Thoracic aorta (tissue), 2 donors: ENCODE results near the gene FAAP20. TPM values are rescaled to one million over a fixed set of nuclear protein-coding genes. Genes with fewer than 3 reads are reported as not detected.

Experiments used
- ATAC-seq: fragments of 150-250 bp; one replicate; pipeline ENCODE4 v1.8.0; 2017; ENCODE audit warnings: low read depth; ENCODE audit not compliant: insufficient number of reproducible peaks, low FRiP score
- DNase-seq: peaks from one replicate; pipeline ENCODE4 v3.0.0-alpha.2; 2020; ENCODE audit warnings: low spot score
- H3K27ac ChIP-seq, 2 donors: fragments of 200-600 bp; sonication (generic); 1 replicate in 1 of 2; 2 replicates in 1 of 2; pipeline ENCODE4 v1.5.1; 2016; ENCODE audit warnings: mild to moderate bottlenecking in 2 of 2, moderate library complexity in 2 of 2
- H3K27me3 ChIP-seq: fragments of 200-600 bp; sonication (generic); replicated peaks from 2 replicates; pipeline ENCODE4 v1.6.0; 2016; ENCODE audit warnings: mild to moderate bottlenecking; ENCODE audit not compliant: insufficient read depth
- H3K36me3 ChIP-seq: fragments of 200-600 bp; sonication (generic); one replicate; pipeline ENCODE4 v1.5.1; 2016
- H3K4me1 ChIP-seq, 2 donors: fragments of 200-600 bp; sonication (generic); 1 replicate in 1 of 2; 2 replicates in 1 of 2; pipeline versions ENCODE4 v1.5.1 to v1.6.0; 2016; ENCODE audit warnings: low read depth in 2 of 2, mild to moderate bottlenecking in 1 of 2; ENCODE audit not compliant: control insufficient read depth in 1 of 2
- H3K4me3 ChIP-seq: fragments of 200-600 bp; sonication (generic); 2 replicates; pipeline ENCODE4 v1.5.1; 2016; ENCODE audit warnings: mild to moderate bottlenecking
- H3K9me3 ChIP-seq: fragments of 200-600 bp; sonication (generic); 2 replicates; pipeline ENCODE4 v1.5.1; 2016
- CTCF ChIP-seq: fragments of 200-600 bp; sonication (generic); IDR thresholded peaks from one replicate; pipeline ENCODE4 v1.5.1; 2019; ENCODE audit warnings: antibody characterized with exemption
- total RNA-seq, 2 donors: library from RNA; depleted of rRNA; stranded (reverse); fragments of >200 nt; gene quantifications; one replicate each; pipeline versions ENCODE4 v1.1.0 to v1.2.3, GENCODE V29; 2016

Gene FAAP20
- total RNA-seq, 2 donors from 2014 or later = 29.1 to 52.6 TPM

- DNase-seq (no peak), ATAC-seq (no peak)
- Histone ChIP-seq H3K9me3 (no peaks in the 10 kb centered on the region), H3K4me3 (peak overlapping the region; percentile 84), H3K27me3 (no peaks in the 10 kb centered on the region), H3K27ac (peak overlapping the region; percentile 88 to 89), H3K36me3 (no peaks in the 10 kb centered on the region), H3K4me1 (peaks cover 19 to 31% of the 10 kb centered on the region in 2 donors)
- TF ChIP-seq CTCF = peak; percentile 17
Observed at GRCh38 chr1:2229037-2229864, 34.7 kb upstream of the FAAP20 start.

- ATAC-seq (no peak), DNase-seq (no peak)
- peak overlapping the region; percentile 84 for H3K4me3 ChIP-seq
- H3K27me3 ChIP-seq = no peaks in the 10 kb centered on the region
- no peaks in the 10 kb centered on the region for H3K36me3 ChIP-seq
- peak overlapping the region; percentile 88 to 89 for H3K27ac ChIP-seq
- H3K9me3 ChIP-seq = no peaks in the 10 kb centered on the region
- peaks cover 13 to 25% of the 10 kb centered on the region in 2 donors for H3K4me1 ChIP-seq
- no peak for TF ChIP-seq CTCF
Observed at GRCh38 chr1:2228694-2229036, 34.1 kb upstream of the FAAP20 start.

- no peaks in the 10 kb centered on the region for H3K36me3 ChIP-seq
- ATAC-seq = no peak
Observed at GRCh38 chr1:2228157-2228594, 33.6 kb upstream of the FAAP20 start, which contains the start of gene SKI. SKI (plus strand) TSS chr1:2228319; CDS start chr1:2228767, 448 bp downstream.

GRCh38 chr1:2227346-2228156 lies 33.0 kb upstream of the FAAP20 start:
- H3K4me3 ChIP-seq = peak overlapping the region; percentile 86
- DNase-seq (peak; percentile 75), ATAC-seq (peak; percentile 83)
- H3K27me3 ChIP-seq = no peaks in the 10 kb centered on the region
- no peak for TF ChIP-seq CTCF
- no peaks in the 10 kb centered on the region for H3K36me3 ChIP-seq
- peaks cover 2 to 14% of the 10 kb centered on the region in 2 donors for H3K4me1 ChIP-seq
- no peaks in the 10 kb centered on the region for H3K9me3 ChIP-seq
- H3K27ac ChIP-seq = peak overlapping the region; percentile 97

More at GRCh38 chr1:2228157-2228594, 33.6 kb upstream of the FAAP20 start, which contains the start of gene SKI:
- Histone ChIP-seq H3K4me1 (peaks cover 8 to 21% of the 10 kb centered on the region in 2 donors), H3K9me3 (no peaks in the 10 kb centered on the region), H3K27ac (peak within 1 kb of the TSS; percentile 97), H3K4me3 (peak within 1 kb of the TSS; percentile 86), H3K27me3 (no peaks in the 10 kb centered on the region)
- TF ChIP-seq CTCF = no peak
- DNase-seq = no peak
